GM23338 (cell line): ENCODE data around the gene SH3D21.

ENCODE experiments used
- CREB1 ChIP-seq: fragments of 250-450 bp; sonication (Bioruptor Pico); IDR thresholded peaks from 2 replicates; pipeline ENCODE4 v1.5.0; 2020; ENCODE audit warnings: low read depth, mild to moderate bottlenecking, moderate library complexity
- CTCF ChIP-seq, 2 experiments: fragments of 200-600 bp in 1 of 2; sonication (generic) in 1 of 2; conservative IDR thresholded peaks; 2 replicates each; pipeline versions ENCODE4 v1.5.1 to v1.6.1; 2016 to 2017; ENCODE audit warnings: antibody characterized with exemption in 2 of 2, low read depth in 2 of 2, mild to moderate bottlenecking in 2 of 2, moderate library complexity in 1 of 2
- ETS1 ChIP-seq: IDR thresholded peaks from 2 replicates; pipeline ENCODE4 v1.6.1; 2016; ENCODE audit warnings: antibody characterized with exemption
- EZH2 ChIP-seq: fragments of 200-600 bp; sonication (generic); IDR thresholded peaks from one replicate; pipeline ENCODE4 v1.8.0; 2017; ENCODE audit warnings: antibody characterized with exemption, mild to moderate bottlenecking, low read depth; ENCODE audit not compliant: unreplicated experiment
- EZH2phosphoT487 ChIP-seq: fragments of 200-600 bp; sonication (generic); IDR thresholded peaks from one replicate; pipeline ENCODE4 v1.8.1; 2018; ENCODE audit warnings: antibody characterized with exemption; ENCODE audit not compliant: unreplicated experiment
- JUNB ChIP-seq: IDR thresholded peaks from one replicate; pipeline ENCODE4 v1.6.1; 2016; ENCODE audit warnings: antibody characterized with exemption; ENCODE audit not compliant: unreplicated experiment
- NANOG ChIP-seq: IDR thresholded peaks from 2 replicates; pipeline ENCODE4 v1.6.1; 2016; ENCODE audit warnings: antibody characterized with exemption, borderline replicate concordance
- POLR2AphosphoS5 ChIP-seq: IDR thresholded peaks from 2 replicates; pipeline ENCODE4 v1.6.1; 2016; ENCODE audit warnings: antibody characterized with exemption, low read depth
- REST ChIP-seq: IDR thresholded peaks from one replicate; pipeline ENCODE4 v1.6.1; 2018; ENCODE audit warnings: antibody characterized with exemption; ENCODE audit not compliant: unreplicated experiment
- STAT1 ChIP-seq: IDR thresholded peaks from one replicate; pipeline ENCODE4 v1.6.1; 2016; ENCODE audit warnings: antibody characterized with exemption; ENCODE audit not compliant: unreplicated experiment
- ZNF114 ChIP-seq: fragments of 250-450 bp; sonication (Bioruptor Pico); IDR thresholded peaks from 2 replicates; pipeline ENCODE4 v1.5.0; 2020; ENCODE audit warnings: mild to moderate bottlenecking, moderate library complexity
- ZNF331 ChIP-seq: fragments of 250-450 bp; sonication (Bioruptor Pico); IDR thresholded peaks from 2 replicates; pipeline ENCODE4 v1.5.0; 2020; ENCODE audit warnings: low read depth, mild to moderate bottlenecking, moderate library complexity
- ZNF462 ChIP-seq: fragments of 250-450 bp; sonication (Bioruptor Pico); IDR thresholded peaks from 2 replicates; pipeline ENCODE4 v1.5.0; 2020; ENCODE audit warnings: mild to moderate bottlenecking, moderate library complexity

- TF ChIP-seq CTCF (conservative IDR thresholded peaks at IDR 0.05; ENCODE audit: low read depth in 2 of 2) (no peak), REST (no peak), EZH2 (no peak), EZH2phosphoT487 (no peak), POLR2AphosphoS5 (no peak), ZNF114 (CRISPR knock-in tag) (no peak), ZNF331 (no peak), CREB1 (no peak), JUNB (no peak), ETS1 (no peak), STAT1 (no peak), NANOG (no peak), ZNF462 (CRISPR knock-in tag) (no peak)
Observed at GRCh38 chr1:36352910-36353878, 47.0 kb downstream of the SH3D21 start.
